HCT116 (cell line): ENCODE results near the gene BABAM2.
"Not testable (repeated sequence)": the region's sequence is repeated elsewhere in the genome, so short reads cannot be mapped to it uniquely, and the experiment has no call there.

Source experiments
- ATF3 ChIP-seq: IDR thresholded peaks from 2 replicates; pipeline ENCODE4 v1.6.1; 2012
- CEBPB ChIP-seq: IDR thresholded peaks from 2 replicates; pipeline ENCODE4 v1.6.1; 2012; ENCODE audit warnings: low read depth
- CTCF ChIP-seq, 3 experiments: fragments of 200-600 bp in 1 of 3; sonication (generic) in 1 of 3; IDR thresholded peaks in 2 of 3; conservative IDR thresholded peaks in 1 of 3; 2 replicates each; pipeline ENCODE4 v1.5.1; 2012 to 2017; ENCODE audit warnings: low read depth in 2 of 3, low read length in 2 of 3, antibody characterized with exemption in 1 of 3, borderline replicate concordance in 1 of 3, control low read depth in 1 of 3, mild to moderate bottlenecking in 1 of 3, mixed read lengths in 1 of 3, mixed run types in 1 of 3, moderate library complexity in 1 of 3; ENCODE audit not compliant: insufficient read depth in 1 of 3
- EZH2 ChIP-seq: fragments of 200-600 bp; sonication (generic); IDR thresholded peaks from 2 replicates; pipeline ENCODE4 v1.6.1; 2017; ENCODE audit warnings: antibody characterized with exemption, mixed run types
- EZH2phosphoT487 ChIP-seq: fragments of 200-600 bp; IDR thresholded peaks from 2 replicates; pipeline ENCODE4 v1.6.1; 2018; ENCODE audit warnings: antibody characterized with exemption, borderline replicate concordance
- FOSL1 ChIP-seq: IDR thresholded peaks from 2 replicates; pipeline ENCODE4 v1.6.1; 2012; ENCODE audit warnings: low read depth
- MAX ChIP-seq: IDR thresholded peaks from 2 replicates; pipeline ENCODE4 v1.6.1; 2012
- POLR2A ChIP-seq: IDR thresholded peaks from 2 replicates; pipeline ENCODE4 v1.7.0; 2011; ENCODE audit warnings: borderline replicate concordance; ENCODE audit not compliant: insufficient read depth, insufficient read length; ENCODE audit errors: extremely low read depth
- POLR2AphosphoS5 ChIP-seq: IDR thresholded peaks from 2 replicates; pipeline ENCODE4 v1.6.1; 2011; ENCODE audit warnings: mild to moderate bottlenecking, low read depth, low read length, moderate library complexity
- RAD21 ChIP-seq: IDR thresholded peaks from 2 replicates; pipeline ENCODE4 v1.6.1; 2012; ENCODE audit warnings: low read depth, mild to moderate bottlenecking
- REST ChIP-seq: IDR thresholded peaks from 2 replicates; pipeline ENCODE4 v1.6.1; 2012; ENCODE audit warnings: low read depth
- SP1 ChIP-seq: IDR thresholded peaks from 2 replicates; pipeline ENCODE4 v1.6.1; 2012; ENCODE audit warnings: low read depth
- SRF ChIP-seq: IDR thresholded peaks from 2 replicates; pipeline ENCODE4 v1.6.1; 2012; ENCODE audit warnings: low read depth

GRCh38 chr2:28330722-28331121, 440.2 kb downstream of the BABAM2 start:
- not testable (repeated sequence) for TF ChIP-seq CTCF (IDR thresholded peaks at IDR 0.05 in 2 of 3, conservative IDR thresholded peaks at IDR 0.05 in 1 of 3; ENCODE audit: borderline replicate concordance in 1 of 3, insufficient read depth in 1 of 3, low read depth in 2 of 3, low read length in 2 of 3); EZH2; POLR2A; SP1; REST; SRF; FOSL1; EZH2phosphoT487; ATF3; MAX; RAD21; POLR2AphosphoS5; CEBPB
